ENCODE results near the gene GNAT2.

Gene GNAT2

GRCh38 chr1:109559995-109560394 lies 59.4 kb downstream of the GNAT2 start:
- DNase-seq (ENCODE audit: low read depth in 2 of 2) = no peak

- DNase-seq (ENCODE audit: low read depth in 2 of 2) = no peak
Observed at GRCh38 chr1:109557520-109557919, 61.9 kb downstream of the GNAT2 start.

- no peak for DNase-seq (ENCODE audit: low read depth in 2 of 2)
Observed at GRCh38 chr1:109556563-109556962, 62.9 kb downstream of the GNAT2 start.
